Right lobe of liver (tissue), 6 donors: ENCODE data around the gene BEST1. TPM values are rescaled to one million over a fixed set of nuclear protein-coding genes. Genes with fewer than 3 reads are reported as not detected.
A peak's percentile ranks its signal among the peaks of the same experiment; 100 is the strongest.

ENCODE experiments used
- ATAC-seq, 4 donors: fragments of 200-7000 bp; cut with Tn5 transposase; one replicate each; pipeline ENCODE4 v1.9.1; 2020; ENCODE audit warnings: mild to moderate bottlenecking in 4 of 4, moderate library complexity in 4 of 4
- DNase-seq, 3 donors: peaks; one replicate each; pipeline ENCODE4 v3.0.0-alpha.2; 2020
- H3K27ac ChIP-seq, 3 donors: fragments of 200-600 bp; one replicate each; pipeline ENCODE4 v1.8.0; 2022
- H3K27me3 ChIP-seq, 2 donors: fragments of 200-600 bp; one replicate each; pipeline ENCODE4 v1.8.0; 2022
- H3K36me3 ChIP-seq, 4 donors: fragments of 200-600 bp; sonication (generic) in 1 of 4; one replicate each; pipeline versions ENCODE4 v1.5.1 to v1.8.0; 2017 to 2022; ENCODE audit warnings: control low read depth in 1 of 4
- H3K4me1 ChIP-seq, 4 donors: fragments of 200-600 bp; sonication (generic) in 1 of 4; one replicate each; pipeline versions ENCODE4 v1.5.1 to v1.8.0; 2017 to 2022; ENCODE audit warnings: control low read depth in 1 of 4
- H3K4me3 ChIP-seq, 3 donors: fragments of 200-600 bp; one replicate each; pipeline ENCODE4 v1.8.0; 2022
- H3K9me3 ChIP-seq, 4 donors: fragments of 200-600 bp; sonication (generic) in 1 of 4; one replicate each; pipeline versions ENCODE4 v1.5.1 to v1.8.0; 2017 to 2022; ENCODE audit warnings: control low read depth in 1 of 4
- POLR2A ChIP-seq: fragments of 450-650 bp; IDR thresholded peaks from one replicate; pipeline ENCODE4 v1.6.1; 2017; ENCODE audit warnings: antibody characterized with exemption, mild to moderate bottlenecking
- WGBS: methylation state at CpG from one replicate; pipeline ENCODE4 v1.1.6; 2018; ENCODE audit warnings: low coverage, low lambda C conversion rate; ENCODE audit not compliant: insufficient coverage; ENCODE audit errors: missing lambda C conversion rate; 5-methylcytosine and 5-hydroxymethylcytosine counted together
- intact Hi-C, 2 donors: fragments of 100-400 bp; cut with DNase I; formaldehyde crosslinking; loops; one replicate each; pipeline versions ENCODE4 v1.11.2 to v1.14.1; 2022
- small RNA-seq, 2 experiments: library from RNA; depleted of rRNA; stranded (forward); fragments of <200 nt; gene quantifications; one replicate each; pipeline ENCODE3, GENCODE V24; 2016
- total RNA-seq, 6 experiments: library from RNA; depleted of rRNA in 2 of 6; stranded (reverse); fragments of >200 nt in 2 of 6; fragmentation: NEBNext Ultra II Directional in 3 of 6; extraction: Animal tissue kit (Norgen Biotek cat#: 25700) in 3 of 6; gene quantifications; one replicate each; pipeline versions ENCODE4 v1.1.0 to v1.2.4, GENCODE V29; 2016 to 2023
- TF ChIP-seq, protein P1 (sequence below), 4 donors: fragments of 200-600 bp in 3 of 4; fragments of 450-650 bp in 1 of 4; IDR thresholded peaks; one replicate each; pipeline versions ENCODE4 v1.5.1 to v1.8.0; 2016 to 2022; ENCODE audit warnings: antibody characterized with exemption in 4 of 4, mild to moderate bottlenecking in 2 of 4
- donor health status: DM: no; HTN: yes; CAD: no.
- donor health status: DM: no; HTN: no; CAD: no.
- donor health status: DM: no; HTN: no; CAD: no.
- donor health status: DM: no; HTN: yes; CAD: no.
- donor health status: DM: no; HTN: yes; CAD: no.

Gene BEST1
- total RNA-seq, 6 experiments from 2014 or later, result 0.55 to 2.3 (median 0.91) TPM

DNA sequence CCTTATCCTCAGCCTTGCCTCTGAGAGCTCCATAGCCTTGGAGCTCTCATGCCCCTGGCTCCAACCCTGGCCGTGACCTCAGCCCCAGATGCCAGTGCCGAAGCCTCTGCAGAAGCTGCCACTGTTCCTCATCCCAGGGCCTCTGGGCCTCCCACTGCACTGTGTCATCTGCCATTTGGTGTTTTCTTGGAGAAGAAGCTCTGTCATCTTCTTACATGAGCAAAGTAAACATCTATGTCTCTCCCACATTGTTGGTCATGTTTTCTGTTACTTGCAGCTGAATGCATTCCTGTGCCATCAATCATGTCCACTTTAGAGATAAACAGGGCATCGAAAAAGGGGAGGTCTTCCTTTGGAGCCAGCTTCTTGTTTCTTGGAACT lies 62.3 kb downstream of the BEST1 start:
- intact Hi-C loops, result no loop called here
- no peak for TF ChIP-seq POLR2A
- TF ChIP-seq, protein P1, sequence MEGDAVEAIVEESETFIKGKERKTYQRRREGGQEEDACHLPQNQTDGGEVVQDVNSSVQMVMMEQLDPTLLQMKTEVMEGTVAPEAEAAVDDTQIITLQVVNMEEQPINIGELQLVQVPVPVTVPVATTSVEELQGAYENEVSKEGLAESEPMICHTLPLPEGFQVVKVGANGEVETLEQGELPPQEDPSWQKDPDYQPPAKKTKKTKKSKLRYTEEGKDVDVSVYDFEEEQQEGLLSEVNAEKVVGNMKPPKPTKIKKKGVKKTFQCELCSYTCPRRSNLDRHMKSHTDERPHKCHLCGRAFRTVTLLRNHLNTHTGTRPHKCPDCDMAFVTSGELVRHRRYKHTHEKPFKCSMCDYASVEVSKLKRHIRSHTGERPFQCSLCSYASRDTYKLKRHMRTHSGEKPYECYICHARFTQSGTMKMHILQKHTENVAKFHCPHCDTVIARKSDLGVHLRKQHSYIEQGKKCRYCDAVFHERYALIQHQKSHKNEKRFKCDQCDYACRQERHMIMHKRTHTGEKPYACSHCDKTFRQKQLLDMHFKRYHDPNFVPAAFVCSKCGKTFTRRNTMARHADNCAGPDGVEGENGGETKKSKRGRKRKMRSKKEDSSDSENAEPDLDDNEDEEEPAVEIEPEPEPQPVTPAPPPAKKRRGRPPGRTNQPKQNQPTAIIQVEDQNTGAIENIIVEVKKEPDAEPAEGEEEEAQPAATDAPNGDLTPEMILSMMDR (IDR thresholded peaks at IDR 0.05), result no peak
- H3K4me1 ChIP-seq, result no peaks in the 10 kb centered on the region
- H3K27me3 ChIP-seq, result no peaks in the 10 kb centered on the region
- 33% methylated on average over 2 of the region's 3 CpGs for WGBS
- DNase-seq (peak in 1 of 3 donors; percentile 42), ATAC-seq (no peak)
- no peak overlapping the region for H3K4me3 ChIP-seq
- no peaks in the 10 kb centered on the region for H3K36me3 ChIP-seq
- H3K27ac ChIP-seq, result no peak overlapping the region
- no peaks in the 10 kb centered on the region for H3K9me3 ChIP-seq

DNA sequence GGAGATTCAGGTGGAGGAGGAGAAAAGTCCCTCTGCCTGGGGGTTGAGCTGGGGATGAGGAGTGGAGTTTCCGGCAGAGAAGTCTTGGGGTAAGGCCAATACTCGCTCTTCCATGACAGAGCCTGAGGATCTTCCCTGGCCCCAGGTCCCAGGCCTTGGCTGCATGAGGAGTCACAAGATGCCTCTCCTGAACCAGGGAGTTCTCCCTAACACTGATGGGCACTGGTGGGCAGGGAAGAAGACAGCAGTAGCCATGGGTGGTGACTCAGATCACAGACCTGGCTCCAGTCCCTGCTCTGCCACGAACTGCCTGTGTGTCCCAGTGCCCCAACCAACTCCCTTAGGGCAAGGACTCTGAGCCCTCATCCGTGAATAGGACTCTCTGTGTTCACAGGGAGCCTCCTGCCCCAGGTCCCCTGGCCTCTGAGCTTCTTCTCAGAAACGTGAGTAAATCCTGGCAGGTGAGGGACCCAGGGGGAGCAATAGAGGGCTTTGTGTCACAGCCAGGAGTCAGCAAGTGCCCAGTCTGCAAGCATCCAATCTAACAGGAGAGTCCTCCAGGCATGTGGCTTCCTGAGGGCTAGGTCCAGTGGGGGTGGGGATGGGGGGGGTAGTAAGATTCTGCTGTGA lies 62.8 kb downstream of the BEST1 start:
- intact Hi-C loops, result no loop called here

More for the DNA sequence above, 62.8 kb downstream of the BEST1 start:
- no peak overlapping the region for H3K27ac ChIP-seq
- TF ChIP-seq POLR2A, result no peak
- TF ChIP-seq, protein P1 (IDR thresholded peaks at IDR 0.05), result no peak
- WGBS, result 30% methylated on average over 2 of the region's 5 CpGs
- no peaks in the 10 kb centered on the region for H3K27me3 ChIP-seq
- H3K4me1 ChIP-seq, result no peaks in the 10 kb centered on the region
- no peaks in the 10 kb centered on the region for H3K36me3 ChIP-seq
- DNase-seq (peak in 1 of 3 donors; percentile 41), ATAC-seq (peak in 3 of 4 donors; percentile 25 to 69 (median 29))
- H3K4me3 ChIP-seq, result no peak overlapping the region
- H3K9me3 ChIP-seq, result no peaks in the 10 kb centered on the region

Small RNAs within 50 kb of the gene (small RNA-seq; reads per million reads assigned to genes)
- gene RNU6-1243P, result 0 reads per million in 2 experiments

Other genes starting within 250 kb of the BEST1 start
- gene MYRF, start 197.7 kb upstream of the BEST1 start, total RNA-seq, result 10 to 100 TPM in 5 of 6 experiments, 1 to 10 TPM in 1; 7.6 to 16.4 (median 11.6) TPM
- 10 to 100 TPM; 31.6 to 74.5 (median 55.3) TPM for gene TMEM258, start 157.8 kb upstream of the BEST1 start, total RNA-seq
- 10 to 100 TPM in 2 of 6 experiments, 1 to 10 TPM in 4; 4.0 to 13.3 (median 5.4) TPM for gene FEN1, start 157.4 kb upstream of the BEST1 start, total RNA-seq
- gene FADS1, start 133.3 kb upstream of the BEST1 start, total RNA-seq, result 10 to 100 TPM; 18.3 to 87.6 (median 34.8) TPM
- 100 to 1,000 TPM in 4 of 6 experiments, 1 to 10 TPM in 2; 4.2 to 166 (median 110) TPM for gene FADS2, start 122.1 kb upstream of the BEST1 start, total RNA-seq
- 10 to 100 TPM; 13.0 to 69.8 (median 22.7) TPM for gene FADS3, start 58.8 kb upstream of the BEST1 start, total RNA-seq
- 1 to 10 TPM; 3.2 to 9.1 (median 4.2) TPM for gene RAB3IL1, start 32.8 kb upstream of the BEST1 start, total RNA-seq
- 1,000 to 10,000 TPM; 1,131 to 2,981 (median 2,140) TPM for gene FTH1, start 17.3 kb downstream of the BEST1 start, total RNA-seq
- gene INCENP, start 173.7 kb downstream of the BEST1 start, total RNA-seq, result 1 to 10 TPM; 6.4 to 8.9 (median 7.1) TPM
- not detected for gene SCGB1D1, start 239.9 kb downstream of the BEST1 start, total RNA-seq